Urothelium cell line (cell line): ENCODE measurements around the gene R3HCC1L.
A peak's percentile ranks its signal among the peaks of the same experiment; 100 is the strongest.

Experiments
- DNase-seq: peaks from one replicate; pipeline ENCODE4 v3.0.0; 2011; ENCODE audit warnings: low spot score, mixed read lengths
- FAIRE-seq: peaks from 2 replicates; lab custom pipeline; 2011; peaks lifted over from hg19 to GRCh38; lab: Jason Lieb, UNC

The R3HCC1L gene

DNA sequence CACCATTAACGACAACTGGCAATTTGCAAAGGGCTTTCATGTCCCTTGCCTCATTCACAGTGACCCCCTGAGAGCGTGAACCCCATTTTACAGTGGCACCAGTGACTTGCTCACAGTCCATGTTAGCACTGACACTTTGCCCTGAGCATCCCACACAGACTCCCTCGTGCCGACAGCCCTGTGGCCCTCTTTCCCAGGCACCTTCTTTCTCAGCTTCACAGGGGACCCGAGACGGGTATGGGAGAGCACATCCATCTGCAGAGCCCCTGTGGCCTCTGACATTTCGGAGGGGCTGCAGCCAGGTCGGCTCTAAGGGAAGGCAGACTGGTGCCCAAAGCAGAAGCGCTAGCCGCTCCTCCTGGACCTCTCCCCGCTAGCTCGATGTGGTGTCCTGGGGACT is 122.7 kb downstream of the R3HCC1L start:
- DNase-seq (no peak), FAIRE-seq (no peak)

DNA sequence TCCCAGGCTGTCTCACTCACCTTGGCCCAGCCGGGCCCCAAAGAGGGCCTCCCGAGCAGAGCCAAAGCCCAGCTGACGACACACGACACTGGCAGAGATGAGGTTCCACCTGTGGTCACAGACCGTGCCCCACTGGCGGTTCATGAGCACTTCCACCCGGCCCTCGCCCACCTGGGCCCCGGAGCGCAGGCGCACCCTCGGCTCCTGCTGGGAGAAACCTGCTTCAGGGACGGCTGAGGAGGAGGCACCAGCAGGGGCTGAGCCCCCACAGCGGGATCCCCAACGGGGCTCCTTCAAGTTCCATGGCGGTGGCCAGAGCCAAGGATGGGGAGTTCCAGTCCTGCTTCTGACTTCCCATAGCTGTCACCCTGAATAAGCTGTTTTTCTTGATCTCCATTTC is 123.5 kb downstream of the R3HCC1L start:
- no peak for FAIRE-seq

DNA sequence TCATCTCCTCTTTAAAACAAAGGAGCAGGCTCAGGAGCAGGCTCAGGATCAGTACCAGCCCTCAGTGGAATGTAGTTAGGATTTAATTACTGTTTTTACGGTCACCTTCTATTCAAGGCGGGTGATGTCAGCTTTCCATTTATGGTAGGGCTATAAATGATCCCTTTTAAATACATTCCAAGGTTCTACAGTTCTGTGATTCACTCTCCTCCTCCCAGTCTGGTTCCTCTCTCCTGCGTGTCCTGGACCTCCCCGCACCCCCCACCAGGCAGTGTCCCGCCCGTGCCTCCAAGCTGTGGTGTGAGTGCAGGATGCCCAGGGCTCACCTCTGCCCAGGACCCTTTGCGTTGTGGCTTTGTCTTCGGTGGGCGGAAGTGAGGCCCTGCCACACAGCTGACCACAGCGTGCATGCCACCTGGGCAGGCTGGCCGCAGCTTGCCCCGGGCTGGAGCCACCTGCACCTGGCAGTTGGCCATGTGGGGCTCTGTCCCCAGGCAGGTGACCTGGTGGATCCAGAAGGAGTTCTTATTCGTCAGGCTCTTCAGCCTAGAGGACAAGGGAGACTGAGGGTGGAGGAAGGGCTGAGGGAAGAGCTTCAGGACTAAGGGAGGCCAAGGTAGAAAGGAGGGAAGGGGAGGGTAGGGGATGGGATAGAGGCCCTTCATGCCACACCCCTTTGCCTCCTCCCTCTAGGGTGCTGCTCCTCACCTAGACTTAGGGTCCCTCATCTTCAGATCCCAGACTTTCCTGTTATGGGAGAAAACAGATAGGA is 124.4 kb downstream of the R3HCC1L start:
- FAIRE-seq (no peak), DNase-seq (no peak)

More for the DNA sequence above, 123.5 kb downstream of the R3HCC1L start:
- DNase-seq = no peak

DNA sequence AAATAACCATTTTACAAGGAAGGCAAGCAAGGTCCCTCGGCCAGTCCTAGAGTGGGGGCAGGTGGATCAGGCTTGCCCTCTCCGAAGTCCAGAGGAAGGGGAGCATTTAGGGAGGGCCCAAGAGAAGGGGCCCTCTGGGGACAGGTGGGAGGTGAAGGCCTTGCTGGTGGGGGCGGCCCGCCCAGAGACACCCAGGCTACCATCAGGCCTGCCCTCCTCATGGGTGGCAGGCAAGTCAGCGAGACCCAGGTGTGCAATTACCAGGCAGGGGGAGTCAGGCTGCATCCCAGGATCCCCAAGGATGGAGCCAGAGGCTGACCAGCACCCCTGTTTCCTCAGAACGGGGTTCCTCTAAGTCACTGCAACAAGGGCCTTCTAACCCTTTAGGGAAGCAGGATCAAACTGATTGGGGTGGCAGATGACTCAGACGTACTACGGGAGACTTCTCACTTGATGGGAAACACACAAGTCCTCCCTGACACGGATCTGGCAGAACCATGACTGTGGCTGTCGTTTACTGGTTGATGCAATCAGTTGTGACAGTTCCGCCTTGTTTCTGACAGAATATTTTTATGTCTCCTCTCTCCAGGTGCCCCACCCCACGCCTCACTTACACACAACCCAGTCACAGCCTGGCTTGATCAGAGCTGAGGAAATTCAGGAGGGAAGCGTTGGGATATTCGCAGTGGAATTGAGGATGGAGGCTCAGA is 125.3 kb downstream of the R3HCC1L start:
- DNase-seq (no peak), FAIRE-seq (peak; percentile 20)

DNA sequence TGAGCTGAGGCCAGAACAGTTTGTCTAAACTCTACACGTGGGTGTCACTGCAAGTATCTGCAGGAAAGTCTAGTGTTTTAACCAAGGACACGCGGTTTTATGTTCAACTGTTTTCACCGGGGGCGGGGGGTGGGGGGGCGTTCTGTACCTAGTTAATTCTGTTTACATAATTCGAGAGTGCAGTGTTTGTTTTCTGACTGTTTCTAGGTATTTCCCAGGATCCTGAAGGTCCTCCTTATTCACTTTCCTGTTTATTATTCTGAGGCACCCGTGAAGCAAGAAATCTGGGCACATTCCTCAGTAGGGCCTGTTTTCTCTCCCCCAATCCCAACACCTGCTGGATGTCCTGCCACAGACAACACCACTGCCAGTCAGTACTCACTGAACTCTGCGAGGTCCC is 125.9 kb downstream of the R3HCC1L start:
- DNase-seq (no peak), FAIRE-seq (no peak)

DNA sequence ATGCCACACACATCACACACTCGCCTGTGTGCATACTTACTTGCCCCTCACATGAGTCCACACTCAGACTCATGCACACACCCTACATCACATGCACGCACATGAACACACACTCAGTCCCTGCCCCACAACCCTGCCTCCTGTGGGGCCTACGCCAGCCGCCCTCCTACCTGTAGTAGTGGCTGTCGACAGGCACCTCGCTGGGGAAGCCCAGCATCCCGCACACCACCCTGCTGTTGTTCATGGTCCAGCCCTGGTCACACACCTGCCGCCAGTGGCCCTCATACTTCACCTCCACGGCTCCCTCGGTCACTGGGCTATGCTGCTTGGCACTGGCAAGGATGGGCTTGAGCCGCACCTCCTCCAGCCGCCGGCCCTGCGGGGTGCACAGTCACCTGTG is 126.3 kb downstream of the R3HCC1L start:
- FAIRE-seq (peak; percentile 5), DNase-seq (no peak)

DNA sequence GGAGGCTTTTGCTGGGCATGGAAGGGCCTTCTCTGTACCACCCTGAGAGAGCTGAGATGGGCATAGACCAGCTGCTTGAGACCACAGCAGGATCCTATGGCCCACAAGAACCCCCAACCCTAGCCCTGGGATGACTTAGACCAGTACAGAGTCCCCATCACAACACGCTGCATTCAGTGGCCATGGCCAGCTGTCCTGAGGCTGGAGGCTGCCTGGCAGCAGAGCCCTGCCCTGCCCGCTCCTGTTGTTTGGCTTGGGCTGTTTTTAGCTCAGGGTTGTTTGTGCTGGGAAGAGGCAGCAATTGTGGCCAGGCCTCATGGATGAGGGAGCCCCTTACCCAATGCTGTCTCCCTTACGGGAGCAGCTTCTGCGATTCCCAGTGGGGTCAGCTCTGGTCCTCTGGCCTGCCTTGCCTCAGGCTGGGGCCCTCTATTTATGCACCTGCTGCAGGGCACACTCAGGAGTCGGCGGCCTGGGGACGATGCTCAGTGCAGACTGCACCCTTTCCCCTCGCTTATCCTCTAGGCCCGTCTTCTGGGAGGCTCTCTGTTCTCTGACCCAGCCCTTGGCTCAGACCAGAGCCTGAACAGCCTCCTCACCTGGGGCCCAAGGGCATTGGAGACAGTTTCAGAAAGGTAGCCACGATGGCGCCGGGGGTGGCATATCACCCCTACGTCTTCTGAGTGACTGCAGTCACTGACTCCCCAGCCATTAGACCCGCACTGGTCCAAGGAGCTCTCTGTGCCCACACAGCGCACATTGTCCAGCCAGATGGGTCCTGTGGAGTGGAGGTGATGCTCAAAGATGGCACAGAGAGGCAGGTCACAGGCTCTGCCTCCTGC is 127.2 kb downstream of the R3HCC1L start:
- DNase-seq (no peak), FAIRE-seq (no peak)

DNA sequence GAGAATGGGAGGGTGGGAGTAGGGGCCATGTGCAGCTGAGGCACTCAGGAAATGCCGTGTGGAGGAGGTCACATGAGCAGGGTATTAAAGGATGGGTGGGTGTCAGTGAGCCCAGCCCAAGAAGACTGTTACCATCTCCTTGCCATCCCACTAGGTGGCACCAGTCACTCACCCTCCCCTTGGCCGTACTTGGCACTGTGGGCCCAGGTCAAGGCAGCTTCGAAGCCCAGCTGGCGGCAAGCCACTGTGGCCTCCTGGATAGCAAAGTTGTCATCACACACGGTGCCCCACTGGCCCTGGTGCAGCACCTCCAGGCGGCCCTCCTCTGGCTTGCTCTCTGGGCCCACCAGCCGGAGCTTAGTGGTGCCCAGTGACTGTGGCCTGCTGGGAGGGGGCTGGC is 128.1 kb downstream of the R3HCC1L start:
- DNase-seq (peak; percentile 28), FAIRE-seq (peak; percentile 67)

DNA sequence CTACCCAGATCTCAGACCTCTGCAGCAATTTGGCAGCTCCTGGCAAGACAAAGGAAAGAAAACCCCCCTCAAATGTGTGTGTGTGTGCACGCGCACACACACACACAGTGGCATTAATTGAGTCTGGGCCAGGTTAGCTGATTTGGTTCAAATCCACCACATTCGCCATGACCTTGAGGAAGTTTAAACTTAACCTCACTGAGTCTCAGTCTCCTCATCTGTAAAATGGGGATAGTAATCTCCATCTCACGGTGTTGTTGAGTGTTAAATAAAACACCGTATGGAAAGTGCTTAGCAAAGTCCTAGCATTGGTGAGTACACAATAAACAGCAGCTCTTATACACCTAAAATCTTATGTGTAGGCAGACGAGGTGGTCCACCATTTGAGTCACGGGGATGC is 128.6 kb downstream of the R3HCC1L start:
- DNase-seq (no peak), FAIRE-seq (no peak)

DNA sequence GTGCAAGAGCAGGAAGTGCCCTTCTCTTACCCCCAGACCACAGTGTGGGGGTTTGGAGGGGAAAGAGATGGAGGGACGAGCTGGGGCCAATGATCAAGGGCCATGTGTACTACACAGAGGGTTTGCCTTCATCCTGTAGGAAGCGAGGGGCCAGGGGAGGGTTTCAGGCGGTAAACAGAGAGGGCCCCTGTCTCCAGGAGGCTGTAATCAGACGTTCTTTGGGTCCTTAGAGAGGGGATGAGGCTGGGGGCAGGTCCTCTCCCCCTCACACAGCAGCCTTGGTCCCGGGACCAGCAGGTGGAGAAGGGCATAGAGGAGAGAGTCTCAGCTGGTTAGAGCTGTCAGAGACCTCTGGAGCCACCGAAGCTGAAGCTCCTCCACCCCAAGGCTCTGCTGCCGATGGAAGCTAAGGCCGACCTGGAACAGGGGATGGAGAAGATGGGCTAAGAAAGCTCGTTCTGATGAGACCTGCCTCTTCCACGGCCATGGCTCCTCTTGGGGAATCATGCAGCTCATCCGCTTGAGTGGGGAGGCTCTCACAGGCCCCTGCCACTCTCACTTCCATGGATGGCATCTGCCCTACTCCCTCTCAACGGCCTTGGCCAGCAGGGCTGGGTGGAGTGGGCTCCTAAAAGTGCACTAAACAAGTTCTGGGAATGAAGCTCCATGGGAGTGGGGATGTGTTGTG is 130.1 kb downstream of the R3HCC1L start:
- FAIRE-seq (peak; percentile 42), DNase-seq (no peak)

DNA sequence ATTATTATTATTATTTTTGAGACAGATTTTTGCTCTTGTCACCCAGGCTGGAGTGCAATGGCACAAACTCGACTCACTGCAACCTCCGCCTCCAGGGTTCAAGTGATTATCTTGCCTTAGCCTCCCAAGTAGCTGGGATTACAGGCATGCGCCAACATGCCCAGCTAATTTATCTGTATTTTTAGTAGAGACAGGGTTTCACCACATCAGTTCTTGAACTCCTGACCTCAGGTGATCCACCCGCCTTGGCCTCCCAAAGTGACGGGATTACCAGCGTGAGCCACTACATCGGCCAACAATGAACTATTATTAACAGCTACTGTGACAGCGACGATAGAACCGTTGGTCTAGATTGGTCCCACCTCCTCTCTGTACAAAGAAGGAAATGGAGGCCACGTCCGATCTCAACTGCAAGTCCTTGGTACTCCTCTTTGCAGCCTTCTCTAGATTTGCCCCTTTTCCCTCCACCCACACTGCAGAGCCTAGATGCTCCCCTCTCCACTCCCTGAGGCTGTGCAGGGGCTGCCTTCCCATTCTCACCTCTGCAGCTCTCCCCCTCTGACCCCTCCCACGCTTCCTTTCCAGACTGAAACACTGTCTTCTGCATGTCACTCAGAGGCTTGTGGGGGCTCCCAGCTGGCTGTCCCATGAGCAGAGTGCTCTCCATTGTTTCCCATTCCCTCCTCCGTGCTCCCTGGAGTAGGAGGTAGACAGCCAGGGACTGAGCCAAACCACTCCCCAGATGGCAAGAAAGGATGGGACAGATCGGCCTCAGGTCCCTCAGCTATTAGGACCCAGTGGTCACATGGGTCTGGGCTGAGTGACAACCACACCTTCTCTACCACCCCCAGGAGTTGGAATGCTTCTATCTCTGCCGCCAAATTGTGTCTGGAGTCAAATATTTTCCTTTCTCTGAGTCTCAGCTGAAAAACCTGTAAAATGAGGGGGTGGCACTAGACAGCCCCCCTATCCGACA is 131.2 kb downstream of the R3HCC1L start:
- DNase-seq = peak; percentile 16
- FAIRE-seq = peak; percentile 58

DNA sequence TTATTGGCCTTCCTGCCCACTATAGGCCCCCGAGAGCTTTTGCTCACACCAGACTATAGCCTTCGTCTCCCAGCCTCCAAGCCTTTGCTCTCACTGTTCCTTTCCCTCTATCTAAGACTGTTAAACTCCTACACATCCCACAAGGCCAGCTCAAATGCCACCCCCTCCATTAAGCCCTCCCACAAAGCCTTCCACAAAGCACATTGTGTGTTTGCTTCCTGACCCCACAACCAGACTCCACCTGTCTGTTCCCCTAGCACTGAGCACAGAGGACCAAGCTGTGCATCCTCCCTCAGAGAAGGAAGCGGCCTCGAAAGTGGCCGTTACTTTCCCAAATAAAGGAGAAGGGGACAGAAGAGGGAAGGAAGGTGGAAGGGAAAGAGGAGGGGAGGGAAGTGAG is 132.2 kb downstream of the R3HCC1L start:
- DNase-seq = peak; percentile 51
- FAIRE-seq = peak; percentile 46

DNA sequence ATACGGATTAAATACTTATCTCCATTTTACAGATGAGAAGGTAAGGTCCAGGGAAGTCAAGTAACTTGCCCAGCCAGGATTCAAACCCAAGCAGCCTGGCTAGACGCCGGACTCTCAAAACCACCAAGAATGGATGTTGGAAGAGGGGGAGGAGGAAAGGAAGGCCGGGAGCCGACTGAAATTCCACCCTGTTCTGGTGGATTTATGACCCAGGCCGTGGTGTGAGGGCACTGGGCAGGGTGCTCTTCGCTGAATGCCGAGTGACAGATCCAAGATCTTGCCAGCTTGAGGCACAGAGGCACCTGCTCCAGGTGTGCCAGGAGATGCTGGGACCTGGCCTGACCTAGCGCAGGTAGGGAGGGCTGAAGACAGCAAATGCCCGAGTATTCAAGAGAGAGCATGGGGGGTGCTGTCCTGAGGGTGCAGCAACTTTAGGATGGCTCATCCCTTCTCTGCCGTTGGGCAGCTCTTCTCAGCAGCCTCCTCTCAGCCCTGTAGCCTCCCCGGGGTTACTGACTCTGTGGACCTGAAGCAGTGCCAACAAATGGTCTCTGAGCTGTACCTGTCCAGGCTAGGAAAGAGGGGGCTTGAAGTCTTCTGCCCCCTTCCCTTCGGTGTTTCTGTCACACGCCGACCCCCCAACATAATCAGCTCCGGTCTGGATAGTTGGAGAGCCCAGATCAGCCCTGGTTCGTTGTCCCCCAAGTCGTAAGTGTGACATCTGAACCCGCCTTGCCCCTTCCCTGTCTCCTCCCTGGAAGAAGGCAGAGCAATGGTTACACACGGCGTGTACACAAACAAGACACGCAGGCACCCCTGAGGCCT is 132.8 kb downstream of the R3HCC1L start:
- FAIRE-seq (peak; percentile 68), DNase-seq (peak; percentile 44)

DNA sequence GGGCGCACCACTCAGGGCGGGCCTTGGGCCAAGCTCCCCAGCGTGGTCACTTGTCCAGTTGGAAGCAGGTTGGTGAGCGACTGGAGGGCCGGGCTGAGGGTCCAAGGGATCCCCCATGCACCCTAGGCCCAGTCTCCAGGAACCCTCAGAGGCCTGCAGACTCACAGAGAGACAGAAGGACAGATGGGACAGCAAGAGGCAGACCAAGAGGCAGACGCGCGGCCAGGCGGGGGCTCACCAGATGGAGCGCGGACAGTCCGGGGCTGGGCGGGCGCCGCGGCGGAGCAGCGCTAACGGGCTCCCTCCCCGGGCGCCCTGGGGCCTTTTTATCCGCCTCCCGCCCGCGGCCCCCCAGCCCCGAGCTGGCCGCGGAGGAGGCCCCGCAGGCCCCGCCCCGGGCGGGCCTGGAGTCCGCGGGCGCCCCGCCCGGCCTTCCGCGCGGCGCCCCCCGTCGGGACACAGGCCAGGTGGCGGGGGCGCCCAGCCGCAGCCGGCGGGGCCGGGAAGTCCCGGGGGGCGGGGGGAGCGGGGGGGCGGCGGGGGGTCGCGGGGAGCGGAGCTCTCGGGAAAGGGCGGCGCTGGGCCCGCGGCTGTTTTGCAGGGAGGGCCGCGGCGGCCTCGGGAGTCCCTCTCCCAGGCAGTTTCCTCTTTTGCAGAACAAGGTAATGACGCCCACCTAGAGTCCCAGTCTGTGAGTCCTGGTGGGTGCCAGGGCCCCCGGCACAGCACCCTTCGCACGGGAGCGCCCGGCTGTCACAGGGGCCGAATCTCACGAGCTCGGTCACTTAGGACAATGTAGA is 133.6 kb downstream of the R3HCC1L start, which contains the start of gene LOXL4:
Gene LOXL4 (minus strand): TSS at position 301 of the 800 bp plus-strand sequence. CDS start 5,175 bp downstream, outside the sequence.
- peak; percentile 90 for DNase-seq
- FAIRE-seq = peak; percentile 32

DNA sequence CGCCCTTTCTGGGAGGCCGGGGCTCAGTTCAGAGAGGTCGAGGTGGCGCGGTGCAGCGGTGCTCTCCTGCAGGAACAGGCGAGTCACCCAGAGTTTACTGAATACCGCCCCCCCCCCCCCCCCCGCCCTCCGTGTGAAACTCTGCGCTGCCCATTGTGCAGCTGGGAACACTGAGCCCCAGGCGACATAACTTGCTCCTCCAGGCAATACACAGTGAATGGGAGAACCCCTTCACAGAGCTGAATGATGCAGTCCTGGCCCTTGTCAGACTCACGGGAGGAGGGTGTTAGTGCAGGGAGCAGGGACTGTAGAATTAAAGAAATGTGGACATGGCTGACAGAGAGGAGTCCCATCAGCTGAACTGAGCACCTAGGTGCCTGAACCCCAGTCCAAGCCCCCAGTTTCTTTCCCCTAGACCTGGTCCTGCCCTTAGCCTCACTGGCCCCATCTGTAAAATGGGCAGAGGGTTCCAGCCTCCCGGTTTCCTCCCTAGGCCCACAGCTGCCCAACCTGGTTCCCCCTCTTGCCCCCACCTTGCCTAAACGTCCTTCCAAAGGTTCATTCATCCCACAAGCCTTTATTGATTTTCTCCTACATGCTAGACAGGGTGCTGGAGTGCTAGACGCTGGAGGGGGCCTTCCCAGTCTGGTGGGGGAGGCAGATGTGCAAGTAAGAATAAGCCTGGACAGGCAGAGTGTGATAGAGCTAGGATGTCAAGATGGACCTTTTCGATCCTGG is 134.4 kb downstream of the R3HCC1L start:
- FAIRE-seq (no peak), DNase-seq (peak; percentile 78)

DNA sequence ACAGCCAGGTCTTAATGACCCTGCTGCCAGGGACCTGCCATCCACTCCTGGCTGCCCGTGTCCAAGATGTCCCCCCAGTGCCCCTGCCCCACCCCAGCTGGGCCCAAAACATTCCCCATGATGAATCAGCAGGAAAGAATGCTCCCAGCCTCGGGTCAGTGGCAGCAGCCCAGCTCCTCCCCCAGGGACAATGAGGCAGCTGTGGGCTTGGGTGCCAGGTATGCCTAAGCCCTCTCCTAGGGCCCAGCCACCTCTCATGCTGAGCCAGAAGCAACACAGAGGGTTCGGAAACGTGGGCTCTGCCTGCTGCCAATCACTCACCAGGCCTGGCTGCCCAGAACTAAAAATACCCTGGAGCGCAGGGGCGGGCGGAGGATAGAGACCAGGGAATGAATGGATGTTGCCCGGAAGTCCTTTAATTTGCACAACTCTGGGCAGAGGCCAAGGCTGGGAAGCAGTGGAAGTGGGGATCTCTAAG is 135.0 kb downstream of the R3HCC1L start:
- FAIRE-seq (peak; percentile 96), DNase-seq (peak; percentile 97)
